IMR-90 (cell line): ENCODE results near the gene CASP6. TPM values are rescaled to one million over a fixed set of nuclear protein-coding genes. Genes with fewer than 3 reads are reported as not detected.
A peak's percentile ranks its signal among the peaks of the same experiment; 100 is the strongest.

Experiments
- ATAC-seq: fragments of 200-7000 bp; cut with Tn5 transposase; 2 replicates; pipeline ENCODE4 v1.9.1; 2020; ENCODE audit warnings: low read depth, mild to moderate bottlenecking, moderate library complexity
- BruUV-seq: library from RNA; stranded (reverse); fragments of 400-500 nt; replicated peaks from 2 replicates; lab custom pipeline; 2021; lab: Mats Ljungman, UMichigan
- CTCF ChIA-PET: fragments of 300-600 bp; formaldehyde crosslinking; extraction: SDS; loops from one replicate; lab custom pipeline; 2021; ENCODE audit warnings: antibody characterized with exemption; lab: Yijun Ruan, JAX
- POLR2A ChIA-PET: fragments of 300-600 bp; sonication (Branson Sonifier 250); formaldehyde crosslinking; loops from one replicate; lab custom pipeline; 2022; ENCODE audit warnings: antibody characterized with exemption; ENCODE audit not compliant: unreplicated experiment; lab: Charles Lee
- DNase-seq: peaks from one replicate; pipeline ENCODE4 v3.0.0; 2013
- H2AFZ ChIP-seq: replicated peaks from 2 replicates; pipeline ENCODE3; 2013; ENCODE audit warnings: low read length, mild to moderate bottlenecking; ENCODE audit not compliant: poor library complexity
- H2AK5ac ChIP-seq: 2 replicates; pipeline ENCODE4 v1.6.1; 2013; ENCODE audit warnings: low read depth, low read length, inconsistent platforms
- H2AK9ac ChIP-seq: replicated peaks from 2 replicates; pipeline ENCODE3; 2013; ENCODE audit warnings: mild to moderate bottlenecking, low read depth, low read length, moderate library complexity; ENCODE audit not compliant: poor library complexity
- H2BK120ac ChIP-seq: 2 replicates; pipeline ENCODE4 v1.6.1; 2013; ENCODE audit warnings: low read depth, low read length, inconsistent platforms
- H2BK15ac ChIP-seq: 3 replicates; pipeline ENCODE4 v1.6.1; 2013; ENCODE audit warnings: low read depth, low read length, inconsistent platforms
- H2BK20ac ChIP-seq: 2 replicates; pipeline ENCODE4 v1.6.1; 2013; ENCODE audit warnings: low read depth, mild to moderate bottlenecking, inconsistent platforms, low read length, moderate library complexity
- H2BK5ac ChIP-seq: 2 replicates; pipeline ENCODE4 v1.6.1; 2013; ENCODE audit warnings: mild to moderate bottlenecking, low read depth, low read length, inconsistent platforms; ENCODE audit not compliant: poor library complexity, severe bottlenecking
- H3K14ac ChIP-seq: replicated peaks from 2 replicates; pipeline ENCODE4 v1.6.1; 2013; ENCODE audit warnings: low read depth, low read length, inconsistent platforms
- H3K18ac ChIP-seq: 2 replicates; pipeline ENCODE4 v1.6.1; 2013; ENCODE audit warnings: low read depth, low read length, control low read depth
- H3K23ac ChIP-seq: 2 replicates; pipeline ENCODE4 v1.6.1; 2013; ENCODE audit warnings: low read depth, low read length, inconsistent platforms
- H3K27ac ChIP-seq: 2 replicates; pipeline ENCODE4 v1.5.1; 2013; ENCODE audit warnings: mild to moderate bottlenecking, control low read depth, low read length; ENCODE audit not compliant: insufficient read depth
- H3K27me3 ChIP-seq: 2 replicates; pipeline ENCODE4 v1.6.1; 2013; ENCODE audit warnings: low read length; ENCODE audit not compliant: control insufficient read depth, insufficient read depth
- H3K36me3 ChIP-seq: 2 replicates; pipeline ENCODE4 v1.6.1; 2013; ENCODE audit warnings: low read length, mixed read lengths; ENCODE audit not compliant: control insufficient read depth, insufficient read depth
- H3K4ac ChIP-seq: 2 replicates; pipeline ENCODE4 v1.6.1; 2013; ENCODE audit warnings: low read depth, low read length, inconsistent platforms
- H3K4me1 ChIP-seq: 2 replicates; pipeline ENCODE4 v1.6.1; 2013; ENCODE audit warnings: low read length, mixed read lengths; ENCODE audit not compliant: control insufficient read depth, insufficient read depth
- H3K4me2 ChIP-seq: 2 replicates; pipeline ENCODE4 v1.6.1; 2013; ENCODE audit warnings: low read depth, mild to moderate bottlenecking, control low read depth, low read length, moderate library complexity
- H3K4me3 ChIP-seq: 2 replicates; pipeline ENCODE4 v1.5.1; 2013; ENCODE audit warnings: low read depth, mild to moderate bottlenecking, control low read depth, low read length, moderate library complexity; ENCODE audit not compliant: insufficient read depth
- H3K56ac ChIP-seq: 2 replicates; pipeline ENCODE4 v1.6.1; 2013; ENCODE audit warnings: low read length, inconsistent platforms; ENCODE audit not compliant: insufficient read depth; ENCODE audit errors: extremely low read depth
- H3K79me1 ChIP-seq, 2 experiments: 2 replicates each; pipeline ENCODE4 v1.6.1; 2013; ENCODE audit warnings: low read length in 2 of 2, inconsistent platforms in 1 of 2, low read depth in 1 of 2
- H3K9ac ChIP-seq: 2 replicates; pipeline ENCODE4 v1.6.1; 2013; ENCODE audit warnings: low read depth, low read length, control low read depth
- H3K9me1 ChIP-seq: 2 replicates; pipeline ENCODE4 v1.6.1; 2013; ENCODE audit warnings: low read length, inconsistent platforms; ENCODE audit not compliant: insufficient read depth
- H3K9me3 ChIP-seq: 2 replicates; pipeline ENCODE4 v1.6.1; 2013; ENCODE audit warnings: low read length; ENCODE audit not compliant: control insufficient read depth, insufficient read depth
- H4K20me1 ChIP-seq: 2 replicates; pipeline ENCODE4 v1.6.1; 2013; ENCODE audit warnings: low read length, inconsistent platforms; ENCODE audit not compliant: insufficient read depth
- H4K5ac ChIP-seq: 2 replicates; pipeline ENCODE4 v1.6.1; 2013; ENCODE audit warnings: mild to moderate bottlenecking, low read depth, low read length, control low read depth
- H4K8ac ChIP-seq, 2 experiments: 2 replicates each; pipeline ENCODE4 v1.6.1; 2013; ENCODE audit warnings: low read depth in 2 of 2, low read length in 2 of 2, control low read depth in 1 of 2, inconsistent platforms in 1 of 2
- H4K91ac ChIP-seq: 2 replicates; pipeline ENCODE4 v1.6.1; 2013; ENCODE audit warnings: low read depth, low read length, inconsistent platforms; ENCODE audit not compliant: insufficient read depth
- CEBPB ChIP-seq: IDR thresholded peaks from 2 replicates; pipeline ENCODE4 v1.6.1; 2012; ENCODE audit warnings: low read depth, low read length, improper control_type of control experiment
- ELK1 ChIP-seq: fragments of 150-350 bp; IDR thresholded peaks from 2 replicates; pipeline ENCODE4 v1.6.1; 2016; ENCODE audit warnings: low read depth, mild to moderate bottlenecking, low read length, moderate library complexity, borderline replicate concordance
- FOS ChIP-seq: fragments of 150-350 bp; IDR thresholded peaks from 2 replicates; pipeline ENCODE4 v1.6.1; 2016; ENCODE audit warnings: low read depth, low read length
- NFE2L2 ChIP-seq: fragments of 150-350 bp; IDR thresholded peaks from 2 replicates; pipeline ENCODE4 v1.6.1; 2016; ENCODE audit warnings: low read depth, mild to moderate bottlenecking, low read length
- SMC3 ChIP-seq: fragments of 150-350 bp; IDR thresholded peaks from 2 replicates; pipeline ENCODE4 v1.6.1; 2016; ENCODE audit warnings: low read depth, mild to moderate bottlenecking, antibody characterized with exemption, low read length, moderate library complexity
- WGBS, 2 experiments: methylation state at CpG; one replicate each; pipeline versions ENCODE4 v1.1.5 to v1.1.7; 2013; ENCODE audit warnings: missing lambda C conversion rate in 2 of 2; ENCODE audit not compliant: insufficient read length in 1 of 2; ENCODE audit errors: extremely low coverage in 2 of 2; 5-methylcytosine and 5-hydroxymethylcytosine counted together
- dilution Hi-C: fragments of 300-500 bp; cut with HindIII; formaldehyde crosslinking; loops from one replicate; pipeline ENCODE4 v1.14.3; 2018; ENCODE audit warnings: low sequenced_read_pairs; ENCODE audit not compliant: unreplicated experiment
- in situ Hi-C: fragments of 300-500 bp; cut with MboI; formaldehyde crosslinking; loops from 3 replicates; pipeline ENCODE4 v1.14.3; 2019; ENCODE audit warnings: low sequenced_read_pairs, inconsistent platforms, mixed read lengths
- intact Hi-C: fragments of 100-400 bp; cut with micrococcal nuclease; formaldehyde crosslinking; loops from 2 replicates; pipeline ENCODE4 v1.10.0; 2022
- polyA plus RNA-seq, 3 experiments: library from polyadenylated mRNA; depleted of rRNA; stranded (reverse); fragments of >200 nt; gene quantifications; 2 replicates each; pipeline ENCODE4 v1.2.3, GENCODE V29; 2012; ENCODE audit warnings: low replicate concordance in 1 of 3
- total RNA-seq: library from RNA; depleted of rRNA; stranded (reverse); fragments of >200 nt; gene quantifications from 2 replicates; pipeline ENCODE4 v1.2.3, GENCODE V29; 2012
- TF ChIP-seq, protein P1 (sequence below): conservative IDR thresholded peaks from 2 replicates; pipeline ENCODE4 v1.5.1; 2012; ENCODE audit warnings: mild to moderate bottlenecking, low read depth, low read length, improper control_type of control experiment

The CASP6 gene
- total and polyA plus RNA-seq, 2 of the 4 experiments (the other 2 are of a cell fraction), result 25.0 to 44.1 TPM

DNA sequence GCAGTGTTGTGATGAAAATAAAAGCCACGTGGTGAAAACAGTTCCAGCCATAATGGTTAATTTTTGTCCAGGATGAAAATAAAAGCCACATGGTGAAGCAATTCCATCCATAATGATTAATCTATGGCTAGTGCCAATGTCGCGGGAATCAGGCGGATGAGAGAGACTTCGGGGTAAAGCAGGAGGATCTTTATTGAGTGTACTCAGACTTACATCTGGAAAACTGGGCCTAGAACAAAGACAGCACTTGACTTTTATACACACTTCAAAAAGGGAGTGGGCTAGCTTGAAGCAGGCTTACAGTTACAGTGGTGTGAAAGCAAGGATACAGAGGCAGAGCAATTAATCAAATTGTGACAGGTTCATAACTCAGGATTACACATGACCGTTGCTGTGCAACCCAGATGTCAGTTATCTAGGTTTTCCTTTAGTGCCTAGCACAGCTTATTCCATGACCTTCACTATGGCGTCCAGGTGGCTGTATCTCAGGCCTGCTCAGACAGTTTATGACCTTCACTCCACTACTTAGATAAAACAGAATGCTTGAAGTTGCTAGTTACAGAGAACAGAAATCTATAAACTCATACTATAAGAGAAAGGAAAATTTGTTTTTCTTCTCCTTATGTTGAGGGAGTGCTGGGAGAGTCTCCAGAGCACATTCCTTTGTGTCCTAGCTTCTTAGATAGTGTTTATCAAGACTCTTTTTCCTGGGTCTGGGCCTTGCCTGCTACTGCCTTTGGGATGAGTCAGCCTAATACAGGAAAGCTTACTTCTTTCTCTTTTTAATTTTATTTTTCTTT lies 32.5 kb upstream of the CASP6 start:
- intact Hi-C loops, result no loop called here
- no peaks in the 10 kb centered on the region for H4K20me1 ChIP-seq
- 0 out of 3 replicates have a peak overlapping the region, but pooled peaks have one; percentile 36 for H2BK15ac ChIP-seq
- peaks cover 7% of the 10 kb centered on the region for H3K4me1 ChIP-seq
- peak overlapping the region; percentile 64; the same call in 1 of the 2 replicates for H3K9ac ChIP-seq
- H4K5ac ChIP-seq, result peak overlapping the region; percentile 81
- peak overlapping the region; percentile 31; the same call in 1 of the 2 replicates for H4K91ac ChIP-seq
- no peak overlapping the region for H2AK5ac ChIP-seq
- ChIA-PET POLR2A (no interaction called here), CTCF (no interaction called here)
- no TSS peak for BruUV-seq
- H2BK20ac ChIP-seq, result no peak overlapping the region
- H3K4me2 ChIP-seq, result peak overlapping the region; percentile 65; the same call in 1 of the 2 replicates
- H3K9me1 ChIP-seq, result no peaks in the 10 kb centered on the region
- H2BK5ac ChIP-seq, result peak overlapping the region; percentile 70
- H3K18ac ChIP-seq, result peak overlapping the region; percentile 92
- H3K14ac ChIP-seq, result peak overlapping the region; percentile 72; the same call in 1 of the 2 replicates
- no peak overlapping the region; the same call in 1 of the 2 replicates for H3K23ac ChIP-seq
- no peak overlapping the region for H3K56ac ChIP-seq
- peak overlapping the region; percentile 61 for H2BK120ac ChIP-seq
- peak overlapping the region; percentile 80; the same call in 1 of the 2 replicates for H3K27ac ChIP-seq
- no peaks in the 10 kb centered on the region for H3K36me3 ChIP-seq
- TF ChIP-seq CEBPB (no peak), NFE2L2 (no peak), FOS (no peak), ELK1 (no peak), SMC3 (no peak)
- TF ChIP-seq, protein P1, sequence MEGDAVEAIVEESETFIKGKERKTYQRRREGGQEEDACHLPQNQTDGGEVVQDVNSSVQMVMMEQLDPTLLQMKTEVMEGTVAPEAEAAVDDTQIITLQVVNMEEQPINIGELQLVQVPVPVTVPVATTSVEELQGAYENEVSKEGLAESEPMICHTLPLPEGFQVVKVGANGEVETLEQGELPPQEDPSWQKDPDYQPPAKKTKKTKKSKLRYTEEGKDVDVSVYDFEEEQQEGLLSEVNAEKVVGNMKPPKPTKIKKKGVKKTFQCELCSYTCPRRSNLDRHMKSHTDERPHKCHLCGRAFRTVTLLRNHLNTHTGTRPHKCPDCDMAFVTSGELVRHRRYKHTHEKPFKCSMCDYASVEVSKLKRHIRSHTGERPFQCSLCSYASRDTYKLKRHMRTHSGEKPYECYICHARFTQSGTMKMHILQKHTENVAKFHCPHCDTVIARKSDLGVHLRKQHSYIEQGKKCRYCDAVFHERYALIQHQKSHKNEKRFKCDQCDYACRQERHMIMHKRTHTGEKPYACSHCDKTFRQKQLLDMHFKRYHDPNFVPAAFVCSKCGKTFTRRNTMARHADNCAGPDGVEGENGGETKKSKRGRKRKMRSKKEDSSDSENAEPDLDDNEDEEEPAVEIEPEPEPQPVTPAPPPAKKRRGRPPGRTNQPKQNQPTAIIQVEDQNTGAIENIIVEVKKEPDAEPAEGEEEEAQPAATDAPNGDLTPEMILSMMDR, result no peak
- DNase-seq (peak; percentile 50), ATAC-seq (peak; percentile 92)
- peak overlapping the region; percentile 85 to 86 for H4K8ac ChIP-seq
- in situ Hi-C loops, result no loop called here
- no peaks in the 10 kb centered on the region for H3K79me1 ChIP-seq
- no peak overlapping the region for H3K4me3 ChIP-seq
- no peak overlapping the region for H2AK9ac ChIP-seq
- no CpG with 5 or more reads among the region's 7 CpGs for WGBS, 2 experiments
- dilution Hi-C loops, result no loop called here
- no peak overlapping the region for H2AFZ ChIP-seq
- H3K4ac ChIP-seq, result peak overlapping the region; percentile 36; the same call in 1 of the 2 replicates
- H3K9me3 ChIP-seq, result no peaks in the 10 kb centered on the region
- H3K27me3 ChIP-seq, result no peaks in the 10 kb centered on the region
